Measurements from ENCODE around the gene AHCYL2. TPM values are rescaled to one million over a fixed set of nuclear protein-coding genes. Genes with fewer than 3 reads are reported as not detected.
"Not testable (repeated sequence)": the region's sequence is repeated elsewhere in the genome, so short reads cannot be mapped to it uniquely, and the experiment has no call there.

AHCYL2 gene
- total RNA-seq, 4 donors from 2014 or later: 83.2 to 149 (median 101) TPM

GRCh38 chr7:129213828-129214227, 11.0 kb upstream of the AHCYL2 start:
- 60 to 70% methylated on average over 11 to 15 of the region's 15 CpGs for WGBS, 2 donors
- intact Hi-C loops (cut with DNase I): loop anchor here (5.0 kb wide), 2 partner anchors 52 to 312 kb away; no protein-coding TSS in a partner anchor

GRCh38 chr7:129215691-129216090, 9.1 kb upstream of the AHCYL2 start:
- not testable (repeated sequence) for H3K4me1 ChIP-seq; H3K4me3 ChIP-seq (replicated peaks in 1 of 3); H3K27me3 ChIP-seq; H3K9me3 ChIP-seq; H3K36me3 ChIP-seq; H3K27ac ChIP-seq
- WGBS, 2 donors: 2 to 29% methylated on average over 10 to 14 of the region's 15 CpGs
- intact Hi-C loops (cut with DNase I): loop anchor here (5.0 kb wide), 1 partner anchor 57 kb away; no protein-coding TSS in a partner anchor
- peak; percentile 84 for DNase-seq

More at GRCh38 chr7:129213828-129214227, 11.0 kb upstream of the AHCYL2 start:
- Histone ChIP-seq H3K4me3 (replicated peaks in 1 of 3) (no peak overlapping the region), H3K27ac (no peak overlapping the region), H3K36me3 (peaks cover 0 to 2% of the 10 kb centered on the region in 2 donors), H3K9me3 (no peaks in the 10 kb centered on the region), H3K27me3 (no peaks in the 10 kb centered on the region), H3K4me1 (peaks cover 0 to 6% of the 10 kb centered on the region in 2 donors)
- peak; percentile 28 to 30 for DNase-seq
- no peak for TF ChIP-seq CTCF (IDR thresholded peaks at IDR 0.05)
- no peak for TF ChIP-seq POLR2A (IDR thresholded peaks at IDR 0.05)

- H3K4me1 ChIP-seq; H3K4me3 ChIP-seq (replicated peaks in 1 of 3); H3K36me3 ChIP-seq; DNase-seq; H3K27me3 ChIP-seq; H3K27ac ChIP-seq; H3K9me3 ChIP-seq: not testable (repeated sequence)
- intact Hi-C loops (cut with DNase I): loop anchor here (5.0 kb wide), 1 partner anchor 56 kb away; no protein-coding TSS in a partner anchor
- WGBS, 2 donors: 83 to 89% methylated on average over 12 to 18 of the region's 34 CpGs
Observed at GRCh38 chr7:129216101-129216715, 8.6 kb upstream of the AHCYL2 start.

- H3K4me1 ChIP-seq; DNase-seq; H3K27ac ChIP-seq; H3K27me3 ChIP-seq; H3K36me3 ChIP-seq; H3K9me3 ChIP-seq; H3K4me3 ChIP-seq (replicated peaks in 1 of 3): not testable (repeated sequence)
- intact Hi-C loops (cut with DNase I): loop anchor here (5.0 kb wide), 1 partner anchor 55 kb away; no protein-coding TSS in a partner anchor
- WGBS, 2 donors: 72 to 81% methylated on average over 8 of the region's 8 CpGs
Observed at GRCh38 chr7:129216821-129217416, 7.9 kb upstream of the AHCYL2 start.

GRCh38 chr7:129218514-129219062, 6.2 kb upstream of the AHCYL2 start:
- no peaks in the 10 kb centered on the region for H3K27me3 ChIP-seq
- peaks cover 0 to 6% of the 10 kb centered on the region in 2 donors for H3K4me1 ChIP-seq
- H3K27ac ChIP-seq: no peak overlapping the region
- WGBS, 2 donors: 18 to 19% methylated on average over 8 to 9 of the region's 9 CpGs
- no peak overlapping the region for H3K4me3 ChIP-seq (replicated peaks in 1 of 3)
- H3K36me3 ChIP-seq: no peaks in the 10 kb centered on the region
- no peaks in the 10 kb centered on the region for H3K9me3 ChIP-seq
- TF ChIP-seq POLR2A (IDR thresholded peaks at IDR 0.05) (no peak), CTCF (IDR thresholded peaks at IDR 0.05) (peak; percentile 82 to 97 (median 92))
- DNase-seq: peak; percentile 88 to 90
- intact Hi-C loops (cut with DNase I): loop anchor here (2.0 to 5.0 kb wide), 2 partner anchors 54 to 78 kb away; no protein-coding TSS in a partner anchor

GRCh38 chr7:129219166-129219565, 5.7 kb upstream of the AHCYL2 start:
- DNase-seq: not testable (repeated sequence)

GRCh38 chr7:129222064-129222463, 2.8 kb upstream of the AHCYL2 start:
- TF ChIP-seq CTCF (IDR thresholded peaks at IDR 0.05): no peak
- no peak for TF ChIP-seq POLR2A (IDR thresholded peaks at IDR 0.05)
- H3K4me3 ChIP-seq (replicated peaks in 1 of 3): no peak overlapping the region
- 41 to 56% methylated on average over 4 of the region's 4 CpGs for WGBS, 2 donors
- no peak overlapping the region for H3K27ac ChIP-seq
- no peaks in the 10 kb centered on the region for H3K27me3 ChIP-seq
- intact Hi-C loops (cut with DNase I): no loop called here
- no peak for DNase-seq
- no peaks in the 10 kb centered on the region for H3K36me3 ChIP-seq
- no peaks in the 10 kb centered on the region for H3K9me3 ChIP-seq
- peaks cover 7 to 12% of the 10 kb centered on the region in 2 donors for H3K4me1 ChIP-seq

More at GRCh38 chr7:129219166-129219565, 5.7 kb upstream of the AHCYL2 start:
- WGBS, 2 donors: 87 to 96% methylated on average over 4 of the region's 4 CpGs
- H3K27me3 ChIP-seq; H3K4me3 ChIP-seq (replicated peaks in 1 of 3); H3K36me3 ChIP-seq; H3K27ac ChIP-seq; H3K9me3 ChIP-seq: not testable (repeated sequence)
- intact Hi-C loops (cut with DNase I): loop anchor here (2.0 to 5.0 kb wide), 2 partner anchors 53 to 78 kb away; no protein-coding TSS in a partner anchor
- H3K4me1 ChIP-seq: peaks cover 4 to 12% of the 10 kb centered on the region in 2 donors
